HG02588 (cell line): ENCODE data around the gene TMEM59L.
"Not testable (repeated sequence)": the region's sequence is repeated elsewhere in the genome, so short reads cannot be mapped to it uniquely, and the experiment has no call there.

Source experiments
- ATAC-seq: cut with Tn5 transposase; IDR thresholded peaks from one replicate; pipeline ENCODE4 v1.9.1; 2021; ENCODE audit warnings: mild to moderate bottlenecking, moderate library complexity; ENCODE audit not compliant: unreplicated experiment

The TMEM59L gene

DNA sequence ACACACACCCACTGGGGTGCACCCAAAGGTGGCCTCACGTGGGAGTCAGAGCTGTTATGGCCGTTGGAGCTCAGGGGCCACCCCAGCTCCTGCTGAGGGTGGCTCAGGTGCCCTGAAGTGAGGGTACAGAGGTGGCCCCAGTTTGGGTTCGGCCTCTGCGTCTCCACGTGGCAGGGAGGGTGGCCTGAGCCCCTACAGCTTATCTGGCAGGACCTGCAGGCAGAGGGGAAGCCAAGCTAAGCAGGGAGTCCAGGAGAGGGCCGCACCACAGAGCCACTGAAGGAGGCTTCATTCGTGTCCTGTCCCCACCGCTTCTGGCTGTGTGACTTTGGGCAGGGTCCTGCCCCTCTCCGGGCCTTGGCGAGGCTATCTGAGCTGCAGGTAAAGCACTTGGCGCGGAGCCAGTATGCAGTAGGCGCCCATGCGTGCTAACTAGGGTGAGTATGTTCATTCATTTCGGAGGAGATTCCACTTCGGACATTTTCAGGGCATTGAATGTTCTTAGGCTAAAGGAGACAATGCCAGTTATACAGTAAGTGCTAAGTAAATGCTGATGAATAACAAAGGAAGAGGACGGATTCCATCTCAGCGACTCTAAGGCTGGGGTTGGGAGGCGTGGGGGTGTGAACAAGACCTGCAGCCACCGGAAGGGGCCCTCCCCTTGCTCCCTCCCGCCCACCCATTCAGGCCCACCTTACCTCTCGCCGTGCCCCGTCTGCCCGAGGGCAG is 19.1 kb upstream of the TMEM59L start:
- no peak for ATAC-seq

DNA sequence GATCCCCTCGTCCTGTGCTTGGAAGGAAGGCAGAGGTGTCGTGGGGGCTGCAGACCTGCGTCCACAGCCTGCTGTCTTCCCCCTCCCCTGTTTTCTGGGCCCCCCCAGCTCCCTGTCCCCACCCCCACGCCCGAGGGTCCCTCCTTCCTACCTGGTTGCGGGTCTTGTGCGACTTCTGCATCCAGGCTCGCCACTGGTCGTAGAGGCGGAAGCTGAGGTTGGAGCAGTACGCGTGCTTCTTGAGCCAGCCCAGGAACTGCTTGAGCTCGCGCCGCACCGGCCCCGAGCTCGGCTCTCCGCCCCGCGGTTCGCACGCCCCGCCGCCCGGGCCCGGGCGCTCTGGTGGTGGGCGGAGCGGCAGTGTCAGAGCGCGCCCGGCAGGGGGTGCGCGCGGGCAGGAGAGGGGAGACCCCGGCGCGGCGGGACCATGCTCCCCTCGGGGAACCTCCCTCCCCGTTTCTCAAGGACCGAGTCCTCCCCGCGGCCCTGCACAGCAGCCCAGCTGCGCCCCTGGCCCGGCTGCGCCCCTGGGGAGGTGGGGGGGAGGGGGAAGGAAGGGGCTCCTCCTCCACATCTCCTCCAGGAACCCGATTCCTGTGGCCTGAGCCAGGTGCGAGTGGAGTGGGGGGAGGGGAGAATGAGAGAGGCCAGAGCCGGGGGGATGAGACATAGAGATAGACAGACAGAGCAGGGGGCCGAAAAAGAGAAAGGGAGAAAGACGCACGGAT is 18.4 kb upstream of the TMEM59L start:
- ATAC-seq = peak; percentile 61

DNA sequence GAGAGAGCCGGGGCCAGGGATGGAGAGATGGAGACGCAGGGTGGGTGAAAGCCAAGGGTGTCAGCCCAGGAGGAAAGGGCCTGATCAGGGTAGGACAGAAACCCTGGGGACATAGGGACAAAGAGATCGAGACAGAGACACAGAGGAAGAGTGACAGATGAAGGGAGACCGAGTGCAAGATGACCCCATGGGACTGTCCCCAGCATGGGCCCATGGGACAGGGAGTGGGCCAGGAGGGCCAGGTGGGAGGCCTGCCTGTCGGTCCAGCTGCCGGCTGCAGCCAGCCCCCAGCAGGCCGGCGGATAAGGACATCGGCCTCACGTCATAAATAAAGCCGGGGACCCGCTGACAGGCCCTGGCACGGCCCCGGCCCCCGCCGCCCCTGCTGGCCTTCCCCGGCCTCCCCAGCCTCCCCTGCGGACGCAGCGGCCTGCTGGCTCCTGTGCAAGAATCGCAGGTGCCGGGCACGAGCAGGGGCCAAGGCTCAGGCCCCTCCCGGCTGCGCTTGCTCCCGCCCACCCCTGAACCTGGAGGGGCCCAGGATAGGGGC is 17.8 kb upstream of the TMEM59L start:
- ATAC-seq = no peak

DNA sequence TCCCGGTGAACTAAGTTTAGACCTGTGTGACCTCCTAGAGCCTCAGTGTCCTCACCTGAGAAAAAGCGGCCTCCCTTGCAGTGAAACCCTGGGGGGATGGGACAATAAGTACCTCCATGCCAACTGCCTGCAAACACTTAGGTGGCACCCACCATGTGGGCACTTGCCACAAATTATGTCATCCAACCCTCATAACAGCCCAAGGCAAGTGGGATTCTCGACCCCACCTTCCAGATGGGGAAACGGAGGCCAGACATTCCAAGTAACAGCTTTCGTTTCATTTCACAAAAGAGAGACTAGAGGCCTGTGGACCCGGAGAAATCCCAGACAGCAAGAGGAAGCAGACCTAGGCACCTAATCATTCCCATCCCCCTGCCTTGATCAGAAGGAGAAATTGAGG is 17.2 kb upstream of the TMEM59L start:
- ATAC-seq = no peak

DNA sequence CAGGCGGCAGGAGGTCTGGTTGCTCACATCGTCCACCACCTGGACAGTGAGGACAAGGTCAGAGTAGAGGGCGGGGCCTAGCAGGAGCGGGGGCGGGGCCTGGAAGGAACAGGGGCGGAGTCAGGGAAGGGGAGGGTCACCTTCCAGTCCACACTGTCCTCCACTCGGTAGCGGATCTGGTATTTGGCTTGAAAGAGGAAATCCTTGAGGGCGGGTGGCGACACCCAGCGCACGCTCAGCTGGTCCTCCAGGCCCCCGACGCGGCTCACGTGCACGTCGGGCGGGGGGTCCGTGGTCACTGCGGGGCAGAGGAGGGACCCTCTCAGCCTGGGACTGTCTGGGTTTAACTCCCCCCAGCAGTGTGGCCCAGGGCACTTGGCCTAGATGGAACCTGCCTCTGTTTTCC is 15.9 kb upstream of the TMEM59L start:
- no peak for ATAC-seq

DNA sequence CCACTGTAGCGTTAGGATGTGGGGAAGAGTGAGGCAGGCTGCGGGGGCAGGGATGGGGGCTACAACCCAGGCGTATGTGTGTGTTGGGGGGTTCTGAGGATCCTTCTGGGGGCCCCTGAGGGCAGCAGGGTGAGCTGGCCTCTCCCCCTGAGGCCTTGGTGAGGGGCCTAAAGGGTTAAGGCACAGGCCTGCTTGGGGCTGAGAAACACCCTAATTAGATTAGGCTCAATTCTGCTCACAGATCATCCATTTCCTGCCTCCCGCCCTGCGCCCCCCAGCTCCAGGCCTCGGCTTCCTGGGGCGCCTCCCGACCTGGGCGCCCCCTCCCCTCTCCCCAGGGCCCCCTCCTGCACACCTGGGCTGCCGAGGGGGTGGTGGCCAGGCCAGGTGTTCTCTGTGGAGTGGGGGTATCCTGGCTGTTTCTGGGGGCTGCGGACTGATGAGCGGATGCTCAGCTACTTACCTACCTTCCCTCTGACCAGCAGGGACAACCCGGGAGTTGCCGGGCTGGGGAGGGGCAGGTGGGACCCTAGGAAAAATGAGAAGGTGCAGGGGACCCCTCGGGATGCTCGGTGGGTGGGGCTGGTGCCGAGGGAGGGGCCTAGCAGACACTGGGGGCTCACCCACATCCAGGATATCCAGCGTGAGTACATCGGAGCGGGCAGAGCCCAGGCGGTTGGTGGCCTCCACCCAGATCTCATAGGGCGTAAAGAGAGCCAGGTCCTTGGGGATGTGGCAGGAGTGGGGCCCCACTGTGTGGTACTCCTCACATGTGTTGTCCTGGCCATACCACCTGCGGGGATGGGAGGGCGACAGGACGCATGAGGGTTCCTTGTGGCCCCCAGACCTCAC is 14.6 kb upstream of the TMEM59L start:
- no peak for ATAC-seq

DNA sequence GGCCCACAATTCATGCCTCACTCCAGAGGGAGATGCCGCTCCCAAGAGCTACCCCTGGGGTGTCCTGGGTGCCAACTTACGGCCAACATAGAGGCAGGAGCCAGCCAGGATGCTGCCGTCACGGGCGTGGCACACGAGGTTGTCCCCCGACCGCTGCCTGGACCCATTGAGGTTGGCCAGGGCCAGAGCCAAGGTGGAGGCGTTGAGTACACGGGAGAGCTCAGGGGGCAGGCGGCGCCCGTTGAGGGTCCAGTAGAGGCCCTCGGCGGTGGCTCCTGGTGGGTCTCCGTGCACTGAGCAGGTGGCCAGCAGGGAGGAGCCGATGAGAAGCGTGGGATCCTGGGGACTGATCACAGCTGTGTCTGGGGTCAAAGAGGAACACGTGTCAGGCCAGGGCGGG is 13.2 kb upstream of the TMEM59L start:
- no peak for ATAC-seq

DNA sequence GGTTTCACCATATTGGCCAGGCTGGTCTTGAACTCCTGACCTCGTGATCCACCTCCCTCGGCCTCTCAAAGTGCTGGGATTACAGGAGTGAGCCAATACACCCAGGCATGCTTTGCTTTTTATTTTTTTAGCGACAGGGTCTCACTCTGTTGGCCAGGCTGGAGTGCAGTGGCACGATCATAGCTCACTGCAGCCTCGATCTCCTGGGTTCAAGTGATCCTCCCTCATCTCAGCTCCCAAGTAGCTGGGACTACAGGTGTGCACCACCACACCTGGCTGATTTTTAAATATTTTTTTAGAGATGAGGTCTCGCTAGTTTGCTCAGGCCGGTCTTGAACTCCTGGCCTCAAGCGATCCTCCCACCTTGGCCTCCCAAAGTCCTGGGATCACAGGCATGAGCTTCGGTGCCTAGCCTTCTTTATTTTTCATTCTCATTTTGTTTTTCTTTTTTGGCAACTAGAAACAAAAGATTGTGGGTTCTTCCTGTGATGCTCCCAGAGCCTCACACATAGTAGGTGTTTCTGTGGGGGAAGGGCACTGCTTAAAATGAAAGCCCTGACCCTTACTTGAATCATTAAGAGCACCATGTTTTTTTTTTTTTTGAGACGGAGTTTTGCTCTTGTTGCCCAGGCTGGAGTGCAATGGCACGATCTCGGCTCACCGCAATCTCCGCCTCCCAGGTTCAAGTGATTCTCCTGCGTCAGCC is 11.8 kb upstream of the TMEM59L start:
- ATAC-seq = not testable (repeated sequence)

DNA sequence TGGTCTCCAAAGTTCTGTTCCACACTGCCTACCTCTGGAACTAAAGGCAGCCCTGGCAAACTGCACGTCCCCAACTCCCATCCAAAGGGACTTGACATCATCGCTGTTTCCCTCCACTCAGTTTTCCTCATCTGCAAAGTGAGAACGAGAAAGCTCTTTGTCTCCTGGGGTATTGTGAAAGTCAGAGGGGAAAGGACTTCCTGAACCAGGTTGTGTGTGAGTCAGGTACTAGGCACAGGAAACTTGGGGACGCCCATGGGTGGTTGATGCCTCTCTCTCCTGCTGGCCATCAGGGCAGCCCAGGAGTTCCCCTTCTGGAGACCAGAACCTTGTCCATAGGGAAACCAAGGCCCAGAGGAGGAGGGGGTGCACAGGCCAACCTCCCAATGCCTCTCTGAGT is 10.8 kb upstream of the TMEM59L start:
- no peak for ATAC-seq

DNA sequence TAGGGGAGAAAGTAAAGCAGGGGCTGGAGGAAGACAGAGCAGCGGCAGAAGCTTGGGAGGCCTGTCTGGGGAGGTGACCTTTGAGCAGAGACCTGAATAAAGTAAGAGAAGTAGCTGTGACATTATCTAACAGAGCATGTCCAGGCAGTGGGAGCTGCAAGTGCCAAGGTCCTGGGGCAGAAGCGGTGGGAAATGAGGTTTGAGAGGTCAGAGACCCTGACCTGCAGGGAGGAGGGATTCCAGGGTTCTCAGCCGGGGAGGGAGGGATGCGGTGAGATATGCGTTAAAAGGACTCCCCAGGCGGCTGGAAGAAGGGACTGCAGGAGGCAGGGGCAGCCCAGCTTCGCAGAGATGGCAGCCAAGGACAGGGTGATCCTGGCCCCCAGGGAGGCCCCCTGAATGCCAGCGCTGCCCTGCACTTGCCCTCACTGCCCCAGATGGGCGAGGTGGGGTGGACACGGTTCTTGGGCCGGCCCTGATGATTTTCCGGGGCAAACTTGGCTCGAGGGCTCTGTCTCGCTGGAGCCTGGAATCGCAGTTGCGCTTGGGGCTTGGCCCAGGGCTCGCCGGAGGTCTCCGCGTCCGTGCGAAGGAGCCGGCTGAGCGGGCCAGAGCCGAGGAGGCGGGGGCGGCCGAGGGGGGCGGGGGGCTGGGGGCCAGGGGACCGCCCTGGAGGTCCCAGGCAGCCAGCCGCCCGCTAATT is 9.3 kb upstream of the TMEM59L start:
- ATAC-seq = no peak

DNA sequence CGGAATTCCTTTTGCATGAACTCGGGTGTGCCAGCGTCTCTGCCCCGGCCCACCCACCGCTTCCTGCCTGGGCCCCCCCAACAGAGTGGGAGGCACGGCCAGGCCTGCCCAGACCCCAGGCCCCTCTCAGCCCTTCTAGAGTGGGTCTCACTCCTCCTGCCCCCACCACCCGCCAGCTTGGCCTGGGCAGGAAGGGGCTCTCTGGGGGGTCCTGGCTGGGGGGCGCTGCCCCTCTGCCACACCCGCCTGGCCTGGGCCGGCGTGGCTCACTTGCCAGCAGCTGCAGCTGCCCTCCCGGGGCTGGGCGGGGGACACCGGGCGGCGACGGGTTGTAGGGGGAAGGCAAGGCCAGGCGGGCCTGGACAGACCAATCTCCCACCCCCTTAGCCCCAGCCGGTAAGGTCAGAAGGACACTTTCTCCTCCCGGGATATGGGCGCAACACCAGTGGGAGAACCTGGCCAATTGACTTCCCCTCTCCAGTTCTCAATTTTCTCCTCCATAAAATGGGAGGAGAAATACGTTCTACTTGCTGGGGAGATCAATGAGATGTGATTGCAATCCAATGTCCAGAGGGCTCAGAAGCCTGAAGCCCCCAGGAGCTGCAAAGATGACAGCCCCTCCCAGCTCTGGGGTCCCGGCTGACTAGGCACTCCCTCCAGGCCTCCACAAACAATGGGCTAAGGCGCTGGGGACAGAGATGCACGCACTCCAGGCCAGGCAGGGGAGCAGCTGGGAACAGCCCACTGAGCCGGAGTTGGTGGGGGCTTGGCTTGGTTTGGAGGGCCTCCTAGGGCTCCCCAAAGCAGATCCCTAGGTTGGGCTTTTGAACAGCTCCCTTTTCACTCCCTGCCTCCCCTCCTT is 8.5 kb upstream of the TMEM59L start:
- ATAC-seq = no peak

DNA sequence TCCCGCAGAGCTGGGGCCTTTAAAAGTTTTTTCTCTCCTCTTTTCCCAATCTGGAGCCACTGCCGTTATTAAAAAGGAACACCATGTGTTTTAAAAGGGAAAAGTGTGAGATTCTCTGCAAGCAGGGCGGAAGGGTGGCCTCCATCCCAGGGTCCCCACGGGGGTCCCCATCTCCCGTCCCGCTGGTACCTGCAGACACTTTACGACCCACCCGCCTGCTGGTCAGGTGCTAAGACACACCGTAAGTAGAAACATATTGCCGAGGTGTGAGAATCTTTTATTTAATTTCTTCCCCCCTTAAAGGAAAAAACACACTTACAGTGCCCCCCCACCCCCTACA is 7.9 kb upstream of the TMEM59L start:
- ATAC-seq = no peak

DNA sequence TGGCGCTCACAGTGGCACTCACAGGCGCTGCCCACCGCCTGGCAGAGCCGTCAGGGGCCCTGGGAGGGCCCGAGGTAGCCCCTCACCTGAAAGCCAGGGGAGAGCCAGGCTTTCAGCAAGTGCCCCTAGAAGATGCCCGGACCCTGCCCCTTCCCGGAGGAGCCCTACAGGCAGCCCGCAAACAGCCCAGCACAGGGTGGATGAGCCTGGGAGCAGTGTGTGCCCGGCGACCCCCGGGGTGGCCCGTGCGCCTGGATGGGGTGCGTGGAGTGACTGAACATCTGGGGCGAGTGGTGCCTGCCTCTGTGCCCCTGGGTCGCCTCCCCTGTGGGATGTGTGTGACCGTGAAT is 7.5 kb upstream of the TMEM59L start:
- ATAC-seq = no peak

DNA sequence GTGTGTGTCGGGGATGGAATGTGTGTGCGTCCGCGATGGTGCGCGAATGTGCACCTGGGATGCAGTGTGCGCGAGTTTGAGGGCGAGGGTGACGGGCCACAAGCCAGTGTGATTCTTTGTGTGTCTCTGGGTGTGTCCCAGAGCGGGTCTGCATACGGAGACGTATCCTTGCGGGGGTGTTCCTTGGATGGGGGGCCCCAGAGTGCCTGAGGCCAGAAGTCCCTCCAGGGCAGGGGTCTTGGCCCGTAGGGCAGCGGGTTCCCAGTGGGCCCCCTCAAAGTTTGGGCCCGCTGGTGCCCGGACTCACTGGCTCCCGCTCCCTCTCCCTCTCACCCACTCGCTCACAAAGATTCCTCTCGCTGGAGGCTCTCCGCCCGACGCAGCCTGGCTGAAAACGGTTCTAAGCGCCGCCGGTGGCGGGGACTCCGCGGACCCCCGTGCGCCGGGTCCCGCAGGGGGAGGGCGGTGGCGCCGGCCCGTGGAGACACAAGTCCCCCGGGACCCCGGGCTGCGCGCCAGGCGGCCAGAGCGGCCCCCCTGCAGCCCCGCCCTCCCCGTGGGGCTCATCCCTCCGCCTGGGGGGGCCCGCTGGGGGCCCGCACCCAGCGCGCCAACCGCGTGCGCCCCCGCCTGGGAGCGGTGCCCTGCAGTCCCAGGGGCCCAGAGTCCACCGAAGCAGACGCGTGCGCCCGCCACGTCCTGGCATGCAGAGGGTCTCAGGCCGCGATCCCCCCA is 7.0 kb upstream of the TMEM59L start:
- ATAC-seq = no peak

DNA sequence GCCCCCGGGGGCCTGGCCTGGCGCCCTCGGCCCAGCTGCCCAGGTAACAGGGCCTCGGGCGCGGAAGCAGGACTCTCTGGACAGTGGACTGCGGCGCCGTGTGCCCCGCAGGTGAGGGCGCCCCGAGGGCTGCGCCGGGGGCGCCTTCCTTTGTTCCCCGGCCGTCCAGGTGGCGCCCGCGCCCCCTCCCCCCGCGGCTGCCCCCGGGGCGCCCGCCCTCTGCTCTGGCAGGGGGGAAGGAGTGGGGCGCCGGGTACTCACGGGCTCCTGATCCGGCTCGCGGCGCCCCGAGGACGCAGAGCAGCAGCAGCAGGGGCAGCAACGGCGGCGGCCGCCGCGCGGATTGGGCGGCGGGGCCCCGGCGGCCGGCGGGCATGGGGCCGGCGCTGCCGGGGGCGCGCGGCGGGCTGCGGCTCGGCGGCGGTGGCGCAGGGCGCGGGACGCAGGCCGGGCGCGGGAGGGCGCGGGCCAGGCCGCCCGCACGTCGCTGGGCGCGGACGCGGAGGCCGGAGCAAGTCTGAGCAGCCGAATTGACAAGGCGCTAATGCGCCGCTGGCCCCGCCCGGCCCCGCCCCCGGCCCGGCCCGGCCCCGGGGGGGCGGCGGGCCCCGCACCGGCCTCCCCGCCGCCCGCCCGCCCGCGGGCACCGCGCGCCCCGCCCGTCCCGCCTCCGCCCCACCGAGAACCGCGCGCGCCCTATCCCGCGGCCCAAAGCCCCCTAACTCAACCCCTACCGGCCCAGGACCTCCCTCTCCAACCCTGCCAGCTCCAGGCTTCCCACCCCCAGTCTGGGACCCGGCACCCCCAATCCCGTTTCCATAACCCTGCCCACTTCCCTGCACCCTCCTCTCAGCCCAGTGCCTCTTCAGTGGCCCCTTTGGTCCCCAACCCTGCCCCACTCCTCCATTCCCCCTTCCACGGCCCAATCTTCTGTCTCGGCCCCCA is 6.1 kb upstream of the TMEM59L start, which contains the start of gene CRLF1:
Gene CRLF1 (minus strand): TSS at position 519 of the 945 bp plus-strand sequence. CDS start 143 bp downstream, at position 376.
- no peak for ATAC-seq

DNA sequence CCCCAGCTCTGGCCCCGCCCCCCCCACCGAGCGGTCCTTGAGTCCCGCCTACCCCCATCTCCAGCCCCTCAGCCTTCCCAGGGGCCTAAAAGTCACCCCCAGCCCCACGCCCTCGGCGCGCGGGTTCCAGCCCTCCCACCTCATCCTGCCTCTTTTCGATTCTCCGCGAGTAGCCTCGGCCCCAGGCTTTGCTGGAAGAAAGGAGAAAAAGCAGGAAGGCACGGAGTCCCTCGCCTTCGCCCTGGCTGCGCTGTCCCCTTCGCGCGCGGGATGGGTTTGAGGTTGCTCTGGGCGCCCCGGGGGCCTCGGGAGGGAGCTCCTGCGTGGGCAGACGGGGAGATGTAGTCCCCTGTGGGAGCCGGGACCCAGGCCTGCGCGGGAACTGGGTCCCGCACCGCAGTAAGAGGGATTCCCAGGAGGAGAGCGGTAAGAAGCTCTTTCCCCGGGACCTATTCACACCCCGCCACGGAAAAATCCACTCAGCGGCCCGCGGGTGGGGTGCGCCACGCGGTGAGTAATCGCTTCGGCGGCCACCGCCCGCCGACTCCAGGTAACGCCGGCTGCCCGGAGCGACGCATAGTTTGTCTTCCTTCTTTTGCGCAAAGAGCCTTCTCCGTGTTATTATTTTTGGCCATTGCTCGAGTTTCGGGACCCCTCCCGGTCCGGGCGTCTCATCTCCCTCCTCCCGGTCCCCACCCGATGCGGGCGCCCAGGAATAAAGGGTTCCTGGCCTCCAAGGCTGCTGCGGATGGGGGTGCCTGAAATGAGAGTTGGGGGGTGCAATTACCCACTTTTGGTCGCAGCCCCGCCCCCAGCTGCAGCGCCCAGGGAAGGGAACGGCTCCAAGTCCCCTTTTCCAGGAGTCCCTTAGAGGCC is 5.2 kb upstream of the TMEM59L start:
- no peak for ATAC-seq
